ENCODE data around the gene RILPL2. TPM values are rescaled to one million over a fixed set of nuclear protein-coding genes. Genes with fewer than 3 reads are reported as not detected.
"Not testable (repeated sequence)": the region's sequence is repeated elsewhere in the genome, so short reads cannot be mapped to it uniquely, and the experiment has no call there.

RILPL2 gene
- total and polyA plus RNA-seq, 12 donors = 1.1 to 6.6 (median 4.3) TPM

- Histone ChIP-seq H3K4me1 (replicated peaks in 1 of 2) (peaks cover 17 to 42% of the 10 kb centered on the region in 2 donors), H3K27ac (peak overlapping the region; percentile 74 to 98 (median 84)), H3K36me3 (replicated peaks in 1 of 2) (peaks cover 0 to 21% of the 10 kb centered on the region in 2 donors), H3K4me3 (peak overlapping the region in 1 of 4 donors; percentile 73), H3K27me3 (no peaks in the 10 kb centered on the region), H3K9me3 (replicated peaks in 1 of 3) (no peaks in the 10 kb centered on the region)
- DNase-seq = no peak
- no peak for TF ChIP-seq CTCF (IDR thresholded peaks at IDR 0.05)
- TF ChIP-seq POLR2A (IDR thresholded peaks at IDR 0.05) = no peak
- WGBS, 4 donors = 58 to 69% (median 61%) methylated on average over 7 to 8 of the region's 8 CpGs
- intact Hi-C loops (cut with DNase I) = no loop called here
Observed at GRCh38 chr12:123387508-123388176, 48.8 kb downstream of the RILPL2 start.

- H3K9me3 ChIP-seq (replicated peaks in 1 of 3); H3K36me3 ChIP-seq (replicated peaks in 1 of 2); intact Hi-C loops (cut with DNase I); H3K4me3 ChIP-seq; H3K27ac ChIP-seq; H3K27me3 ChIP-seq; DNase-seq: not testable (repeated sequence)
- peaks cover 17 to 29% of the 10 kb centered on the region in 2 donors for H3K4me1 ChIP-seq (replicated peaks in 1 of 2)
- 89 to 95% (median 92%) methylated on average over 9 of the region's 9 CpGs for WGBS, 4 donors
Observed at GRCh38 chr12:123385536-123385935, 50.9 kb downstream of the RILPL2 start.

GRCh38 chr12:123384994-123385376, 51.5 kb downstream of the RILPL2 start:
- no peak for DNase-seq
- intact Hi-C loops (cut with DNase I) = no loop called here
- TF ChIP-seq POLR2A (IDR thresholded peaks at IDR 0.05) (no peak), CTCF (IDR thresholded peaks at IDR 0.05) (no peak)
- Histone ChIP-seq H3K27me3 (no peaks in the 10 kb centered on the region), H3K4me1 (replicated peaks in 1 of 2) (peaks cover 14 to 24% of the 10 kb centered on the region in 2 donors), H3K9me3 (replicated peaks in 1 of 3) (no peaks in the 10 kb centered on the region), H3K4me3 (peak overlapping the region in 2 of 4 donors; percentile 61 to 77), H3K36me3 (replicated peaks in 1 of 2) (no peaks in the 10 kb centered on the region), H3K27ac (peak overlapping the region in 1 of 5 donors; percentile 77)
- WGBS, 4 donors = 0 to 23% (median 7%) methylated on average over 1 of the region's 1 CpG

- DNase-seq = peak in 2 of 7 donors; percentile 33 to 36
- intact Hi-C loops (cut with DNase I) = no loop called here
Observed at GRCh38 chr12:123384318-123384993, 52.0 kb downstream of the RILPL2 start.

More at GRCh38 chr12:123384318-123384993, 52.0 kb downstream of the RILPL2 start:
- peak overlapping the region; percentile 27 to 86 (median 41) for H3K27ac ChIP-seq
- H3K4me3 ChIP-seq = peak overlapping the region; percentile 45 to 77 (median 62)
- 1 to 5% (median 2%) methylated on average over 5 to 41 of the region's 41 CpGs for WGBS, 4 donors
- H3K9me3 ChIP-seq (replicated peaks in 1 of 3) = no peaks in the 10 kb centered on the region
- no peaks in the 10 kb centered on the region for H3K27me3 ChIP-seq
- no peaks in the 10 kb centered on the region for H3K36me3 ChIP-seq (replicated peaks in 1 of 2)
- peaks cover 11 to 19% of the 10 kb centered on the region in 2 donors for H3K4me1 ChIP-seq (replicated peaks in 1 of 2)
- TF ChIP-seq POLR2A (IDR thresholded peaks at IDR 0.05) (no peak), CTCF (IDR thresholded peaks at IDR 0.05) (peak in 1 of 6 experiments; percentile 9)
